Measurements from ENCODE around the gene LAMTOR5.

GRCh38 chr1:110390692-110391245 is 16.7 kb downstream of the LAMTOR5 start, which contains the start of gene SLC16A4:
- TF ChIP-seq EGR1 (IDR thresholded peaks at IDR 0.05) (no peak), YY1 (IDR thresholded peaks at IDR 0.05; ENCODE audit: low read depth) (no peak), ZBTB7A (IDR thresholded peaks at IDR 0.05; ENCODE audit: low read depth) (no peak), FOXM1 (IDR thresholded peaks at IDR 0.05; ENCODE audit: borderline replicate concordance, low read depth) (no peak), REST (IDR thresholded peaks at IDR 0.05; ENCODE audit: low read depth) (no peak), MAX (IDR thresholded peaks at IDR 0.05) (no peak), RAD21 (IDR thresholded peaks at IDR 0.05; ENCODE audit: low read depth) (no peak)

Data from Ishikawa (cell line).